Loucy (cell line): ENCODE results near the gene PARVB.

Source experiments
- H2AFZ ChIP-seq: fragments of 200-600 bp; sonication (generic); 2 replicates; pipeline ENCODE4 v1.6.0; 2016; ENCODE audit warnings: antibody characterized with exemption, mild to moderate bottlenecking, low read length, moderate library complexity
- H3F3A ChIP-seq: fragments of 200-600 bp; 2 replicates; pipeline ENCODE4 v1.6.0; 2016; ENCODE audit warnings: antibody characterized with exemption, low read depth, mild to moderate bottlenecking
- H3K27me3 ChIP-seq: fragments of 200-600 bp; sonication (generic); 2 replicates; pipeline ENCODE4 v1.6.1; 2014; ENCODE audit warnings: low read length, mild to moderate bottlenecking; ENCODE audit not compliant: insufficient read depth, poor library complexity, severe bottlenecking
- H3K36me3 ChIP-seq: fragments of 200-600 bp; sonication (generic); 2 replicates; pipeline ENCODE4 v1.6.1; 2016; ENCODE audit warnings: low read length; ENCODE audit not compliant: insufficient read depth
- H3K4me1 ChIP-seq: fragments of 200-600 bp; sonication (generic); 2 replicates; pipeline ENCODE4 v1.5.1; 2014; ENCODE audit warnings: low read length, mild to moderate bottlenecking; ENCODE audit not compliant: insufficient read depth, poor library complexity, severe bottlenecking
- H3K4me2 ChIP-seq: fragments of 200-600 bp; sonication (generic); 2 replicates; pipeline ENCODE4 v1.6.0; 2014; ENCODE audit warnings: antibody characterized with exemption, low read length, low read depth, mild to moderate bottlenecking; ENCODE audit not compliant: poor library complexity, severe bottlenecking
- H3K4me3 ChIP-seq: fragments of 200-600 bp; sonication (generic); 2 replicates; pipeline ENCODE4 v1.5.1; 2014; ENCODE audit warnings: low read length, mild to moderate bottlenecking, mixed read lengths; ENCODE audit not compliant: poor library complexity, severe bottlenecking
- H3K79me2 ChIP-seq: fragments of 200-600 bp; sonication (generic); 2 replicates; pipeline ENCODE4 v1.6.1; 2014; ENCODE audit warnings: low read length; ENCODE audit not compliant: insufficient read depth
- H3K9ac ChIP-seq: fragments of 200-600 bp; sonication (generic); 2 replicates; pipeline ENCODE4 v1.6.0; 2014; ENCODE audit warnings: mild to moderate bottlenecking, low read depth, low read length, moderate library complexity; ENCODE audit not compliant: poor library complexity, severe bottlenecking
- H3K9me2 ChIP-seq: fragments of 200-600 bp; sonication (generic); replicated peaks from 2 replicates; pipeline ENCODE4 v1.6.1; 2016; ENCODE audit warnings: low read depth, low read length, mixed read lengths
- H3K9me3 ChIP-seq: fragments of 200-600 bp; sonication (generic); 2 replicates; pipeline ENCODE4 v1.6.1; 2014; ENCODE audit warnings: mild to moderate bottlenecking, antibody characterized with exemption, low read length, low read depth; ENCODE audit not compliant: insufficient read depth
- H4K20me1 ChIP-seq: fragments of 200-600 bp; sonication (generic); 2 replicates; pipeline ENCODE4 v1.6.0; 2014; ENCODE audit warnings: antibody characterized with exemption, low read length, mild to moderate bottlenecking; ENCODE audit not compliant: insufficient read depth, poor library complexity, severe bottlenecking
- EZH2phosphoT487 ChIP-seq: fragments of 200-600 bp; IDR thresholded peaks from 2 replicates; pipeline ENCODE4 v1.6.1; 2018; ENCODE audit warnings: antibody characterized with exemption, mild to moderate bottlenecking, moderate library complexity, borderline replicate concordance
- TF ChIP-seq, protein P1 (sequence below): fragments of 200-600 bp; sonication (generic); conservative IDR thresholded peaks from 2 replicates; pipeline ENCODE4 v1.5.1; 2014; ENCODE audit warnings: mild to moderate bottlenecking, antibody characterized with exemption, low read length

Gene PARVB

GRCh38 chr22:43978558-43978957, 45.5 kb upstream of the PARVB start:
- H3F3A ChIP-seq, result no peaks in the 10 kb centered on the region
- H3K4me1 ChIP-seq, result no peaks in the 10 kb centered on the region
- no peak overlapping the region for H3K9ac ChIP-seq
- no peaks in the 10 kb centered on the region for H4K20me1 ChIP-seq
- no peak overlapping the region for H2AFZ ChIP-seq
- no peaks in the 10 kb centered on the region for H3K27me3 ChIP-seq
- H3K4me2 ChIP-seq, result no peak overlapping the region
- no peaks in the 10 kb centered on the region for H3K9me2 ChIP-seq
- H3K79me2 ChIP-seq, result no peaks in the 10 kb centered on the region
- TF ChIP-seq EZH2phosphoT487, result no peak
- TF ChIP-seq, protein P1, sequence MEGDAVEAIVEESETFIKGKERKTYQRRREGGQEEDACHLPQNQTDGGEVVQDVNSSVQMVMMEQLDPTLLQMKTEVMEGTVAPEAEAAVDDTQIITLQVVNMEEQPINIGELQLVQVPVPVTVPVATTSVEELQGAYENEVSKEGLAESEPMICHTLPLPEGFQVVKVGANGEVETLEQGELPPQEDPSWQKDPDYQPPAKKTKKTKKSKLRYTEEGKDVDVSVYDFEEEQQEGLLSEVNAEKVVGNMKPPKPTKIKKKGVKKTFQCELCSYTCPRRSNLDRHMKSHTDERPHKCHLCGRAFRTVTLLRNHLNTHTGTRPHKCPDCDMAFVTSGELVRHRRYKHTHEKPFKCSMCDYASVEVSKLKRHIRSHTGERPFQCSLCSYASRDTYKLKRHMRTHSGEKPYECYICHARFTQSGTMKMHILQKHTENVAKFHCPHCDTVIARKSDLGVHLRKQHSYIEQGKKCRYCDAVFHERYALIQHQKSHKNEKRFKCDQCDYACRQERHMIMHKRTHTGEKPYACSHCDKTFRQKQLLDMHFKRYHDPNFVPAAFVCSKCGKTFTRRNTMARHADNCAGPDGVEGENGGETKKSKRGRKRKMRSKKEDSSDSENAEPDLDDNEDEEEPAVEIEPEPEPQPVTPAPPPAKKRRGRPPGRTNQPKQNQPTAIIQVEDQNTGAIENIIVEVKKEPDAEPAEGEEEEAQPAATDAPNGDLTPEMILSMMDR, result no peak
- H3K9me3 ChIP-seq, result no peaks in the 10 kb centered on the region
- peaks cover 86% of the 10 kb centered on the region; the same call in 1 of the 2 replicates for H3K36me3 ChIP-seq
- H3K4me3 ChIP-seq, result no peak overlapping the region

GRCh38 chr22:43980579-43980978, 43.5 kb upstream of the PARVB start:
- Histone ChIP-seq H3K36me3 (peaks cover 80% of the 10 kb centered on the region; the same call in 1 of the 2 replicates), H3K4me3 (no peak overlapping the region), H2AFZ (no peak overlapping the region), H4K20me1 (no peaks in the 10 kb centered on the region), H3K4me1 (no peaks in the 10 kb centered on the region), H3K79me2 (no peaks in the 10 kb centered on the region), H3K9me3 (no peaks in the 10 kb centered on the region), H3K27me3 (no peaks in the 10 kb centered on the region), H3F3A (no peaks in the 10 kb centered on the region), H3K9ac (no peak overlapping the region), H3K9me2 (no peaks in the 10 kb centered on the region), H3K4me2 (no peak overlapping the region)
- no peak for TF ChIP-seq EZH2phosphoT487
- TF ChIP-seq, protein P1, result no peak

DNA sequence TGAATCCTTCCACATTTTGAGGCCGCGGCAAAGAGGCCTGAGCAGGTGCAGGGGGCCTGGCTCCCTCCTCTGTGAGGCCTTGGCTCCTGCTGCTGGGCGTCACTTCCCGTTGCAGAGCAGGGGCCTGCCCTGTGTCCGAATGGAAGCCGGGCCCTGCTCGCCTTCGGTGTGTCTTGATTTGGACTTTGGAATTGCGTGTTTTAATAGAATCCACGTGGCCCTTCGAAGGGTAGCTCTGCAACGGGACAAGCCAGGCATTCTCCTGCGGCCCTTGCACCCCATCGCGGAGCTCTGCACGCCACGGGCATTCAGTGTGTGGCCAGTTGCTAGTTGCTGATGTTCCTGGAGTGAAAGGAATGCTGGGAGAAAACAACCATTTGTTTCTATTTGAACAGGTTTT, 43.1 kb upstream of the PARVB start:
- H3F3A ChIP-seq, result no peaks in the 10 kb centered on the region
- no peaks in the 10 kb centered on the region for H3K79me2 ChIP-seq
- no peaks in the 10 kb centered on the region for H3K9me2 ChIP-seq
- H4K20me1 ChIP-seq, result no peaks in the 10 kb centered on the region
- H3K9ac ChIP-seq, result no peak overlapping the region
- H3K4me1 ChIP-seq, result no peaks in the 10 kb centered on the region
- H3K27me3 ChIP-seq, result no peaks in the 10 kb centered on the region
- H3K36me3 ChIP-seq, result peaks cover 78% of the 10 kb centered on the region; the same call in 1 of the 2 replicates
- H3K4me3 ChIP-seq, result no peak overlapping the region
- no peak overlapping the region for H2AFZ ChIP-seq
- H3K9me3 ChIP-seq, result no peaks in the 10 kb centered on the region
- H3K4me2 ChIP-seq, result no peak overlapping the region
- TF ChIP-seq EZH2phosphoT487, result no peak
- TF ChIP-seq, protein P1, result no peak
